Common myeloid progenitor, CD34-positive (primary cell): ENCODE measurements around the gene STX8.

Experiments
- CTCF ChIA-PET: fragments of 350-600 bp; sonication (Branson Sonifier 250); formaldehyde crosslinking; loops from one replicate; lab custom pipeline; 2021; ENCODE audit warnings: antibody characterized with exemption; lab: Charles Lee
- POLR2A ChIA-PET: fragments of 350-600 bp; sonication (Branson Sonifier 250); formaldehyde crosslinking; loops from one replicate; lab custom pipeline; 2021; ENCODE audit warnings: antibody characterized with exemption; lab: Charles Lee
- DNase-seq, 3 donors: peaks; one replicate each; pipeline versions ENCODE4 v3.0.0 to v3.0.0-alpha.2; 2013
- H3K27ac ChIP-seq, 2 experiments: 1 replicate in 1 of 2; 2 replicates in 1 of 2; pipeline ENCODE4 v1.7.0; 2013; ENCODE audit warnings: inconsistent platforms in 2 of 2, low read length in 2 of 2, mild to moderate bottlenecking in 2 of 2, low read depth in 1 of 2, moderate library complexity in 1 of 2; ENCODE audit not compliant: severe bottlenecking in 2 of 2, insufficient read depth in 1 of 2, poor library complexity in 1 of 2
- H3K27me3 ChIP-seq, 5 experiments: replicated peaks in 2 of 5; 1 replicate in 3 of 5; 2 replicates in 2 of 5; pipeline versions ENCODE4 v1.6.1 to v1.7.0; 2013; ENCODE audit warnings: low read length in 4 of 5, mild to moderate bottlenecking in 2 of 5, moderate library complexity in 2 of 5, inconsistent platforms in 1 of 5; ENCODE audit not compliant: insufficient read depth in 5 of 5, control insufficient read depth in 4 of 5
- H3K36me3 ChIP-seq, 4 experiments: 1 replicate in 2 of 4; 2 replicates in 2 of 4; pipeline versions ENCODE4 v1.6.1 to v1.7.0; 2013; ENCODE audit warnings: low read length in 3 of 4, control low read depth in 1 of 4, mild to moderate bottlenecking in 1 of 4; ENCODE audit not compliant: control insufficient read depth in 4 of 4, insufficient read depth in 4 of 4
- H3K4me1 ChIP-seq, 4 experiments: 1 replicate in 3 of 4; 2 replicates in 1 of 4; pipeline versions ENCODE4 v1.6.1 to v1.7.1; 2013; ENCODE audit warnings: low read length in 3 of 4, mild to moderate bottlenecking in 3 of 4, control low read depth in 1 of 4, inconsistent platforms in 1 of 4, moderate library complexity in 1 of 4; ENCODE audit not compliant: control insufficient read depth in 4 of 4, insufficient read depth in 4 of 4; ENCODE audit errors: control extremely low read depth in 1 of 4
- H3K4me3 ChIP-seq, 7 experiments: 1 replicate in 4 of 7; 2 replicates in 3 of 7; pipeline versions ENCODE4 v1.5.1 to v1.7.0; 2013; ENCODE audit warnings: mild to moderate bottlenecking in 7 of 7, low read length in 6 of 7, moderate library complexity in 6 of 7, inconsistent platforms in 2 of 7, low read depth in 2 of 7, control low read depth in 1 of 7; ENCODE audit not compliant: insufficient read depth in 4 of 7, control insufficient read depth in 1 of 7; ENCODE audit errors: extremely low read depth in 1 of 7
- H3K9me3 ChIP-seq, 5 experiments: 1 replicate in 4 of 5; 2 replicates in 1 of 5; pipeline versions ENCODE4 v1.6.1 to v1.7.1; 2013; ENCODE audit warnings: low read length in 4 of 5, mild to moderate bottlenecking in 2 of 5, inconsistent platforms in 1 of 5, low read depth in 1 of 5, moderate library complexity in 1 of 5; ENCODE audit not compliant: control insufficient read depth in 4 of 5, insufficient read depth in 2 of 5; ENCODE audit errors: control extremely low read depth in 1 of 5
- WGBS: methylation state at CpG from one replicate; pipeline ENCODE4 v1.1.5; 2013; ENCODE audit not compliant: insufficient coverage; 5-methylcytosine and 5-hydroxymethylcytosine counted together

STX8 gene

GRCh38 chr17:9331279-9332131 is 244.1 kb downstream of the STX8 start:
- Histone ChIP-seq H3K4me1 (no peaks in the 10 kb centered on the region), H3K4me3 (no peak overlapping the region), H3K9me3 (peaks cover 0 to 21% (median 8%) of the 10 kb centered on the region in 5 experiments), H3K27me3 (no peaks in the 10 kb centered on the region), H3K36me3 (no peaks in the 10 kb centered on the region), H3K27ac (no peak overlapping the region)
- ChIA-PET POLR2A (no interaction called here), CTCF (no interaction called here)
- no peak for DNase-seq
- 98% methylated on average over 15 of the region's 16 CpGs for WGBS

- Histone ChIP-seq H3K4me3 (no peak overlapping the region), H3K27me3 (no peaks in the 10 kb centered on the region), H3K27ac (no peak overlapping the region), H3K4me1 (no peaks in the 10 kb centered on the region), H3K36me3 (no peaks in the 10 kb centered on the region), H3K9me3 (peaks cover 0 to 16% (median 8%) of the 10 kb centered on the region in 5 experiments)
- ChIA-PET POLR2A (no interaction called here), CTCF (no interaction called here)
- WGBS, result over 99% methylated on average over 16 of the region's 21 CpGs
- DNase-seq, result no peak
Observed at GRCh38 chr17:9330611-9331271, 244.9 kb downstream of the STX8 start.

GRCh38 chr17:9330141-9330540 is 245.5 kb downstream of the STX8 start:
- ChIA-PET POLR2A (no interaction called here), CTCF (no interaction called here)
- no peaks in the 10 kb centered on the region for H3K4me1 ChIP-seq
- no peaks in the 10 kb centered on the region for H3K27me3 ChIP-seq
- peaks cover 0 to 11% (median 4%) of the 10 kb centered on the region in 5 experiments for H3K9me3 ChIP-seq
- WGBS, result 93% methylated on average over 3 of the region's 5 CpGs
- H3K4me3 ChIP-seq, result no peak overlapping the region
- no peak for DNase-seq
- H3K36me3 ChIP-seq, result no peaks in the 10 kb centered on the region
- H3K27ac ChIP-seq, result no peak overlapping the region

- 95% methylated on average over 9 of the region's 9 CpGs for WGBS
- Histone ChIP-seq H3K27me3 (no peaks in the 10 kb centered on the region), H3K9me3 (peaks cover 0 to 4% (median 0%) of the 10 kb centered on the region in 5 experiments), H3K4me1 (no peaks in the 10 kb centered on the region), H3K27ac (no peak overlapping the region), H3K36me3 (no peaks in the 10 kb centered on the region), H3K4me3 (no peak overlapping the region)
- ChIA-PET CTCF (no interaction called here), POLR2A (no interaction called here)
- no peak for DNase-seq
Observed at GRCh38 chr17:9329251-9329921, 246.2 kb downstream of the STX8 start.

GRCh38 chr17:9324864-9325263 is 250.8 kb downstream of the STX8 start:
- H3K27ac ChIP-seq, result no peak overlapping the region
- no peaks in the 10 kb centered on the region for H3K27me3 ChIP-seq
- POLR2A ChIA-PET, result no interaction called here
- WGBS, result 100% methylated on average over 1 of the region's 4 CpGs
- H3K4me3 ChIP-seq, result no peak overlapping the region
- peaks cover 0 to 12% (median 2%) of the 10 kb centered on the region in 4 experiments for H3K4me1 ChIP-seq
- no peaks in the 10 kb centered on the region for H3K9me3 ChIP-seq
- DNase-seq, result no peak
- CTCF ChIA-PET, result no interaction called here
- H3K36me3 ChIP-seq, result no peaks in the 10 kb centered on the region

GRCh38 chr17:9322326-9322725 is 253.3 kb downstream of the STX8 start:
- peak; percentile 2 to 15 (median 4) for DNase-seq
- Histone ChIP-seq H3K9me3 (peaks cover 0 to 10% (median 3%) of the 10 kb centered on the region in 5 experiments), H3K36me3 (no peaks in the 10 kb centered on the region), H3K4me3 (no peak overlapping the region), H3K27ac (no peak overlapping the region), H3K27me3 (no peaks in the 10 kb centered on the region), H3K4me1 (peaks cover 0 to 12% (median 2%) of the 10 kb centered on the region in 4 experiments)
- 100% methylated on average over 1 of the region's 2 CpGs for WGBS
- ChIA-PET CTCF (interaction anchor here (1.0 kb wide), 1 partner anchor 13 kb away, joined by 3 read pairs; no protein-coding TSS in a partner anchor), POLR2A (no interaction called here)
